Stimulated activated naive CD4-positive, alpha-beta T cell (primary cell): ENCODE measurements around the gene SAMD3.
"Not testable (repeated sequence)": the region's sequence is repeated elsewhere in the genome, so short reads cannot be mapped to it uniquely, and the experiment has no call there.

Source experiments
- DNase-seq, 6 experiments: peaks; one replicate each; lab custom pipeline; 2025; lab: John Stamatoyannopoulos, UW

SAMD3 gene

GRCh38 chr6:130211691-130212090, 11.1 kb downstream of the SAMD3 start:
- DNase-seq: no peak

GRCh38 chr6:130207979-130208649, 14.6 kb downstream of the SAMD3 start:
- no peak for DNase-seq

GRCh38 chr6:130206479-130206878, 16.3 kb downstream of the SAMD3 start:
- no peak for DNase-seq

- DNase-seq: no peak
Measured at GRCh38 chr6:130204322-130204721, 18.4 kb downstream of the SAMD3 start.

GRCh38 chr6:130203370-130203769, 19.4 kb downstream of the SAMD3 start:
- no peak for DNase-seq

- DNase-seq: no peak
Measured at GRCh38 chr6:130202782-130203181, 20.0 kb downstream of the SAMD3 start.

GRCh38 chr6:130200020-130200419, 22.7 kb downstream of the SAMD3 start:
- DNase-seq: no peak

- DNase-seq: no peak
Measured at GRCh38 chr6:130198483-130199035, 24.2 kb downstream of the SAMD3 start.

- not testable (repeated sequence) for DNase-seq
Measured at GRCh38 chr6:130197816-130198482, 24.8 kb downstream of the SAMD3 start.

GRCh38 chr6:130194434-130194833, 28.3 kb downstream of the SAMD3 start:
- DNase-seq: not testable (repeated sequence)

GRCh38 chr6:130190701-130191690, 31.8 kb downstream of the SAMD3 start:
- DNase-seq: no peak

- DNase-seq: peak in 1 of 6 experiments; percentile 9
Measured at GRCh38 chr6:130189531-130190397, 33.0 kb downstream of the SAMD3 start.

GRCh38 chr6:130188207-130188899, 34.4 kb downstream of the SAMD3 start:
- no peak for DNase-seq

GRCh38 chr6:130187335-130188206, 35.2 kb downstream of the SAMD3 start:
- DNase-seq: no peak

GRCh38 chr6:130185658-130186057, 37.1 kb downstream of the SAMD3 start:
- no peak for DNase-seq

GRCh38 chr6:130183271-130184222, 39.2 kb downstream of the SAMD3 start:
- DNase-seq: peak in 4 of 6 experiments; percentile 21 to 72 (median 64)

- DNase-seq: no peak
Measured at GRCh38 chr6:130182466-130182865, 40.3 kb downstream of the SAMD3 start.

GRCh38 chr6:130178692-130179091, 44.1 kb downstream of the SAMD3 start:
- DNase-seq: no peak
